ENCODE results near the gene HLCS.

HLCS gene

GRCh38 chr21:36803051-36803645 is 163.3 kb downstream of the HLCS start:
- Mint-ChIP-seq H3K4me3 (no peak overlapping the region), H3K4me1 (ENCODE audit: low read depth in 2 of 2) (peaks cover 0 to 12% of the 10 kb centered on the region in 2 donors), H3K36me3 (ENCODE audit: insufficient read depth) (peaks cover 3% of the 10 kb centered on the region), H3K27me3 (no peaks in the 10 kb centered on the region), H3K27ac (no peak overlapping the region), H3K9me3 (peaks cover 0 to 5% of the 10 kb centered on the region in 2 donors)
- no peak for DNase-seq
- ATAC-seq (replicated peaks), result no peak

GRCh38 chr21:36800734-36801133 is 165.7 kb downstream of the HLCS start:
- ATAC-seq (replicated peaks), result no peak
- Mint-ChIP-seq H3K4me3 (no peak overlapping the region), H3K27ac (no peak overlapping the region), H3K9me3 (peaks cover 8 to 11% of the 10 kb centered on the region in 2 donors), H3K27me3 (no peaks in the 10 kb centered on the region), H3K36me3 (ENCODE audit: insufficient read depth) (peaks cover 3% of the 10 kb centered on the region), H3K4me1 (ENCODE audit: low read depth in 2 of 2) (peaks cover 0 to 8% of the 10 kb centered on the region in 2 donors)
- DNase-seq, result no peak

GRCh38 chr21:36799869-36800268 is 166.6 kb downstream of the HLCS start:
- Mint-ChIP-seq H3K9me3 (peaks cover 8 to 11% of the 10 kb centered on the region in 2 donors), H3K4me1 (ENCODE audit: low read depth in 2 of 2) (peaks cover 0 to 8% of the 10 kb centered on the region in 2 donors), H3K27ac (no peak overlapping the region), H3K27me3 (no peaks in the 10 kb centered on the region), H3K4me3 (no peak overlapping the region), H3K36me3 (ENCODE audit: insufficient read depth) (peaks cover 3% of the 10 kb centered on the region)
- ATAC-seq (replicated peaks) (no peak), DNase-seq (no peak)

GRCh38 chr21:36798491-36798890 is 168.0 kb downstream of the HLCS start:
- H3K4me1 Mint-ChIP-seq (ENCODE audit: low read depth in 2 of 2), result peaks cover 0 to 4% of the 10 kb centered on the region in 2 donors

GRCh38 chr21:36796070-36796469 is 170.4 kb downstream of the HLCS start:
- peaks cover 0 to 4% of the 10 kb centered on the region in 2 donors for H3K4me1 Mint-ChIP-seq (ENCODE audit: low read depth in 2 of 2)
- H3K36me3 Mint-ChIP-seq (ENCODE audit: insufficient read depth), result no peaks in the 10 kb centered on the region
- H3K27ac Mint-ChIP-seq, result no peak overlapping the region
- ATAC-seq (replicated peaks), result no peak
- H3K9me3 Mint-ChIP-seq, result peaks cover 8 to 11% of the 10 kb centered on the region in 2 donors
- no peak overlapping the region for H3K4me3 Mint-ChIP-seq
- no peak for DNase-seq
- H3K27me3 Mint-ChIP-seq, result no peaks in the 10 kb centered on the region

More at GRCh38 chr21:36798491-36798890, 168.0 kb downstream of the HLCS start:
- H3K9me3 Mint-ChIP-seq, result peaks cover 8 to 11% of the 10 kb centered on the region in 2 donors
- H3K27me3 Mint-ChIP-seq, result no peaks in the 10 kb centered on the region
- ATAC-seq (replicated peaks) (no peak), DNase-seq (no peak)
- H3K4me3 Mint-ChIP-seq, result no peak overlapping the region
- no peak overlapping the region for H3K27ac Mint-ChIP-seq
- peaks cover 2% of the 10 kb centered on the region for H3K36me3 Mint-ChIP-seq (ENCODE audit: insufficient read depth)

- Mint-ChIP-seq H3K4me3 (no peak overlapping the region), H3K36me3 (ENCODE audit: insufficient read depth) (no peaks in the 10 kb centered on the region), H3K27ac (no peak overlapping the region)
These were observed 173.9 kb downstream of the HLCS start for GRCh38 chr21:36792505-36792967.

GRCh38 chr21:36791695-36792470 is 174.6 kb downstream of the HLCS start:
- Mint-ChIP-seq H3K9me3 (no peaks in the 10 kb centered on the region), H3K27me3 (no peaks in the 10 kb centered on the region), H3K27ac (no peak overlapping the region), H3K4me3 (no peak overlapping the region), H3K4me1 (ENCODE audit: low read depth in 2 of 2) (peaks cover 0 to 4% of the 10 kb centered on the region in 2 donors), H3K36me3 (ENCODE audit: insufficient read depth) (no peaks in the 10 kb centered on the region)
- DNase-seq (no peak), ATAC-seq (replicated peaks) (no peak)

More at GRCh38 chr21:36792505-36792967, 173.9 kb downstream of the HLCS start:
- DNase-seq (no peak), ATAC-seq (replicated peaks) (no peak)
- Mint-ChIP-seq H3K9me3 (peaks cover 2% of the 10 kb centered on the region in 2 donors), H3K27me3 (no peaks in the 10 kb centered on the region), H3K4me1 (ENCODE audit: low read depth in 2 of 2) (peaks cover 0 to 4% of the 10 kb centered on the region in 2 donors)

- Mint-ChIP-seq H3K27ac (no peak overlapping the region), H3K9me3 (no peaks in the 10 kb centered on the region), H3K27me3 (no peaks in the 10 kb centered on the region), H3K4me1 (ENCODE audit: low read depth in 2 of 2) (peaks cover 0 to 4% of the 10 kb centered on the region in 2 donors), H3K4me3 (no peak overlapping the region), H3K36me3 (ENCODE audit: insufficient read depth) (no peaks in the 10 kb centered on the region)
- DNase-seq, result no peak
- ATAC-seq (replicated peaks), result no peak
These were observed 175.3 kb downstream of the HLCS start for GRCh38 chr21:36791180-36791579.

- H3K4me3 Mint-ChIP-seq, result no peak overlapping the region
- H3K36me3 Mint-ChIP-seq (ENCODE audit: insufficient read depth), result no peaks in the 10 kb centered on the region
- H3K27ac Mint-ChIP-seq, result no peak overlapping the region
- no peak for DNase-seq
- peaks cover 0 to 4% of the 10 kb centered on the region in 2 donors for H3K4me1 Mint-ChIP-seq (ENCODE audit: low read depth in 2 of 2)
- H3K27me3 Mint-ChIP-seq, result no peaks in the 10 kb centered on the region
- H3K9me3 Mint-ChIP-seq, result no peaks in the 10 kb centered on the region
- ATAC-seq (replicated peaks), result no peak
These were observed 175.9 kb downstream of the HLCS start for GRCh38 chr21:36790616-36791015.

GRCh38 chr21:36788120-36788638 is 178.3 kb downstream of the HLCS start:
- no peaks in the 10 kb centered on the region for H3K27me3 Mint-ChIP-seq

GRCh38 chr21:36786186-36786585 is 180.3 kb downstream of the HLCS start:
- Mint-ChIP-seq H3K27ac (no peak overlapping the region), H3K4me3 (no peak overlapping the region), H3K36me3 (ENCODE audit: insufficient read depth) (no peaks in the 10 kb centered on the region), H3K27me3 (no peaks in the 10 kb centered on the region), H3K9me3 (no peaks in the 10 kb centered on the region), H3K4me1 (ENCODE audit: low read depth in 2 of 2) (no peaks in the 10 kb centered on the region)
- DNase-seq, result no peak
- no peak for ATAC-seq (replicated peaks)

More at GRCh38 chr21:36788120-36788638, 178.3 kb downstream of the HLCS start:
- Mint-ChIP-seq H3K4me3 (no peak overlapping the region), H3K4me1 (ENCODE audit: low read depth in 2 of 2) (no peaks in the 10 kb centered on the region), H3K36me3 (ENCODE audit: insufficient read depth) (no peaks in the 10 kb centered on the region), H3K9me3 (no peaks in the 10 kb centered on the region), H3K27ac (no peak overlapping the region)
- DNase-seq (no peak), ATAC-seq (replicated peaks) (no peak)

- ATAC-seq (replicated peaks), result no peak
- H3K27me3 Mint-ChIP-seq, result no peaks in the 10 kb centered on the region
- no peak for DNase-seq
These were observed 180.9 kb downstream of the HLCS start for GRCh38 chr21:36785615-36786014.

GRCh38 chr21:36784947-36785346 is 181.5 kb downstream of the HLCS start:
- no peaks in the 10 kb centered on the region for H3K9me3 Mint-ChIP-seq
- DNase-seq (no peak), ATAC-seq (replicated peaks) (no peak)
- H3K4me1 Mint-ChIP-seq (ENCODE audit: low read depth in 2 of 2), result no peaks in the 10 kb centered on the region
- H3K36me3 Mint-ChIP-seq (ENCODE audit: insufficient read depth), result no peaks in the 10 kb centered on the region
- H3K27ac Mint-ChIP-seq, result no peak overlapping the region
- H3K4me3 Mint-ChIP-seq, result no peak overlapping the region
- no peaks in the 10 kb centered on the region for H3K27me3 Mint-ChIP-seq

More at GRCh38 chr21:36785615-36786014, 180.9 kb downstream of the HLCS start:
- H3K4me1 Mint-ChIP-seq (ENCODE audit: low read depth in 2 of 2), result no peaks in the 10 kb centered on the region
- H3K36me3 Mint-ChIP-seq (ENCODE audit: insufficient read depth), result no peaks in the 10 kb centered on the region
- no peak overlapping the region for H3K4me3 Mint-ChIP-seq
- no peaks in the 10 kb centered on the region for H3K9me3 Mint-ChIP-seq
- H3K27ac Mint-ChIP-seq, result no peak overlapping the region

Data from effector memory CD8-positive, alpha-beta T cell (primary cell).